PFSK-1 (cell line): ENCODE data around the gene PPP1R3D.

ENCODE experiments used
- FOXP2 ChIP-seq: optimal IDR thresholded peaks from 2 replicates; pipeline ENCODE3; 2011; ENCODE audit warnings: borderline replicate concordance, control low read depth, inconsistent platforms; ENCODE audit not compliant: insufficient read depth; ENCODE audit errors: extremely low read length, extremely low read depth
- POLR2AphosphoS5 ChIP-seq: IDR thresholded peaks from 2 replicates; pipeline ENCODE4 v1.6.1; 2012; ENCODE audit warnings: low read depth, mild to moderate bottlenecking, control low read depth, low read length, moderate library complexity
- SIN3A ChIP-seq: IDR thresholded peaks from 2 replicates; pipeline ENCODE4 v1.6.1; 2012; ENCODE audit warnings: mild to moderate bottlenecking, low read length, moderate library complexity, borderline replicate concordance; ENCODE audit not compliant: insufficient read depth
- TAF1 ChIP-seq: IDR thresholded peaks from 2 replicates; pipeline ENCODE4 v1.6.1; 2012; ENCODE audit warnings: low read length, control low read depth, borderline replicate concordance; ENCODE audit not compliant: insufficient read depth
- TF ChIP-seq, protein P1 (sequence below), 2 experiments: IDR thresholded peaks; 2 replicates each; pipeline versions ENCODE4 v1.6.1 to v1.8.0; 2011 to 2012; ENCODE audit warnings: low read depth in 2 of 2, low read length in 2 of 2, control low read depth in 1 of 2, inconsistent platforms in 1 of 2, mild to moderate bottlenecking in 1 of 2, moderate library complexity in 1 of 2; ENCODE audit not compliant: insufficient read depth in 1 of 2

The PPP1R3D gene

DNA sequence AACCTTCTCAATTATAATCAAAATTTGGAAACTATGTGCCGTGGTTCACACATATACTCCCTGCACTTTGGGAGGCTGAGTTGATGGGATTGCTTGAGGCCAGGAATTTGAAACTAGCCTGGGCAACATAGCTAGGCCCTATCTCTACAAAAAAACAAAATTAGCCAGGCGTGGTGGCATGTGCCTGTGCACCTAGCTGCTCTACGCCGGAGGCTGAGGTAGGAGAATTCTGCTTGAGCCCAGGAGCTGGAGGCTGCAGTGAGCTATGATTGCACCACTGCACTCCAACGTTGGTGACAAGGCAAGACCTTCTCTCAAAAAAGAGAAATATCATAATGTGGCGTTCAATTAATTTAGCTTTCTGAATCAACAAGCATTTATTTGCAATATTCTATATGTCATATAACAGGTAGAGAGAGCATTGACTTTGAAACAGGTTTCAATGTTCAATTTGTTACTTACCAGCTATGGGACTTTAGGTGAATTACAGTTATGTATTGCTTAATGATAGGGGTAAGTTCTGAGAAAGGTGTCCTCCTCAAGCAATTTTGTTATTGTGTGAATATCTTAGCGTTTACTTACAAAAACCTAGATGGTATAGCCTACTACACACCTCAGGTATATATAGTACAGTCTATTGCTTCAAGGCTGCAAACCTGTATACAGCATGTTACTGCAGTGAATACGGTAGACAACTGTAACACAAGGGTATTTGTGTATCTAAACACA is 4.5 kb downstream of the PPP1R3D start:
- no peak for TF ChIP-seq SIN3A
- no peak for TF ChIP-seq FOXP2
- TF ChIP-seq, protein P1, sequence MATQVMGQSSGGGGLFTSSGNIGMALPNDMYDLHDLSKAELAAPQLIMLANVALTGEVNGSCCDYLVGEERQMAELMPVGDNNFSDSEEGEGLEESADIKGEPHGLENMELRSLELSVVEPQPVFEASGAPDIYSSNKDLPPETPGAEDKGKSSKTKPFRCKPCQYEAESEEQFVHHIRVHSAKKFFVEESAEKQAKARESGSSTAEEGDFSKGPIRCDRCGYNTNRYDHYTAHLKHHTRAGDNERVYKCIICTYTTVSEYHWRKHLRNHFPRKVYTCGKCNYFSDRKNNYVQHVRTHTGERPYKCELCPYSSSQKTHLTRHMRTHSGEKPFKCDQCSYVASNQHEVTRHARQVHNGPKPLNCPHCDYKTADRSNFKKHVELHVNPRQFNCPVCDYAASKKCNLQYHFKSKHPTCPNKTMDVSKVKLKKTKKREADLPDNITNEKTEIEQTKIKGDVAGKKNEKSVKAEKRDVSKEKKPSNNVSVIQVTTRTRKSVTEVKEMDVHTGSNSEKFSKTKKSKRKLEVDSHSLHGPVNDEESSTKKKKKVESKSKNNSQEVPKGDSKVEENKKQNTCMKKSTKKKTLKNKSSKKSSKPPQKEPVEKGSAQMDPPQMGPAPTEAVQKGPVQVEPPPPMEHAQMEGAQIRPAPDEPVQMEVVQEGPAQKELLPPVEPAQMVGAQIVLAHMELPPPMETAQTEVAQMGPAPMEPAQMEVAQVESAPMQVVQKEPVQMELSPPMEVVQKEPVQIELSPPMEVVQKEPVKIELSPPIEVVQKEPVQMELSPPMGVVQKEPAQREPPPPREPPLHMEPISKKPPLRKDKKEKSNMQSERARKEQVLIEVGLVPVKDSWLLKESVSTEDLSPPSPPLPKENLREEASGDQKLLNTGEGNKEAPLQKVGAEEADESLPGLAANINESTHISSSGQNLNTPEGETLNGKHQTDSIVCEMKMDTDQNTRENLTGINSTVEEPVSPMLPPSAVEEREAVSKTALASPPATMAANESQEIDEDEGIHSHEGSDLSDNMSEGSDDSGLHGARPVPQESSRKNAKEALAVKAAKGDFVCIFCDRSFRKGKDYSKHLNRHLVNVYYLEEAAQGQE (IDR thresholded peaks at IDR 0.05; ENCODE audit: insufficient read depth in 1 of 2, low read depth in 2 of 2, low read length in 2 of 2) = no peak
- TF ChIP-seq POLR2AphosphoS5 = no peak
- TF ChIP-seq TAF1 = no peak

DNA sequence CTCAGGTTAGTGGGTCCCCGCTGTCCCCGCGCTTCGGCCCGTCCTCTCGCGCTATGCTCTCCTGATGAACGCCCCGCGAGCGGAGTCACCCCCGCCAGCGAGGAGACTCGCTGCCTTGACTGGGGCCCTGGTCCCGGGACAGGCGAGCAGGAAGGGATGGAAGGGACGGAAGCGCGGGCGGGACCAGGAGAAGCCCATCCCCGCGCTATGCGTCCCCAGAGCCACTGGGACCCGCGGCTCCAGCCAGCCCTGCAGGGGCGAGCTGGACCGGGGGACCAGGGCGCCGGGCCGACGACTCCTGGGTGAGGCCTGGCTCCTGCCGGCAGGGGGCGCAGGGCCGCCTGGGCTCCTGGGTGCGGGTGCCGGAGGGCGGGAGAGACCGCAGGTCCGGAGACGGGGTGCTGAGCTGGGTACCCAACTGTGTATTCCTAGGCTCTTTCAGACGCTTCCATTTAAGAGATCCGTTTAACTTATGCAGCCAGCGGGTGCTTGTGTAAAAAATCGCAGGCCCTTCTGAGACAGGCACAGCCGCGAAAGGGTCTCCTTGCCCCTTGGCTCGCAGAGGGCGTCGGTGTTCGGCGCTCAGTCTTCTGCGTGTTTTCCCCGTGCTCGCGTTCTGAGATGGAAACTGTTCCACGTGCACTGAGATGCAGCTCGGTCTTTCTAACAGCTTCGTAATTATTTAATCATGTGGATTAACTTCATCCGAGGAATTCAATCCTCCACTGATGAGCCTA is 6.1 kb downstream of the PPP1R3D start:
- TF ChIP-seq SIN3A (no peak), TAF1 (no peak)
- TF ChIP-seq, protein P1 (IDR thresholded peaks at IDR 0.05; ENCODE audit: insufficient read depth in 1 of 2, low read depth in 2 of 2, low read length in 2 of 2) = no peak

DNA sequence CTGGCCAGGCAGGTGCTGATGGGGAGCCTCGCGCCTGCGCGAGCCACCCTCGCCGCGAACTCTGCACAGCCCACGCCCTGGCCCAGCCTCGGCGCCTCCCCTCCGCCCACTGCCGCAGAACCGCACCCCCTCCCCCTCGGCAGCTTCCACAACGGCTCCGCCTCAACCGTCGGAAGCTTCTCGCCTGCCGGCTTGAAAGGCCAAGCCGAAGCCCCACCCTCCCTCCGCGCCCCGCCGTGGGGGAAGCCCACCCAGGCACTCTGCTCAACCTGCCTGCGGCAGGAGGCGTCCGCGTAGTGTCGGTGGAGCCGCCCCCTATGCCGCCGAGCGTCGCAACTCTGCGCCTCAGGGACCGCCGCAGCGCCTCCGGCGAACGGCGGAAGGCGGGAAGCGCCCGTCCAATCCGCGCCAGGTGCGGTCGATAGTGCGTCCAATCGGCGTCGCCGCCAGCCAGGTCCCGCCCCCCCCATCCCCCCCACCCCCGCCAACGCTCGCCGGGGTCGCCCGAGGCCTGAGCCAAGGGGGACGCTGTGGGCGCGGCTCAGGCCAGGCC is 6.7 kb downstream of the PPP1R3D start, which contains the start of gene SYCP2:
Gene SYCP2, minus strand, starts transcription at position 342 of the 553 bp plus-strand sequence. CDS start 11,224 bp downstream, outside the sequence.
- TF ChIP-seq FOXP2 = no peak
- TF ChIP-seq SIN3A = no peak
- no peak for TF ChIP-seq POLR2AphosphoS5
- TF ChIP-seq, protein P1 (IDR thresholded peaks at IDR 0.05; ENCODE audit: insufficient read depth in 1 of 2, low read depth in 2 of 2, low read length in 2 of 2) = no peak
- no peak for TF ChIP-seq TAF1

DNA sequence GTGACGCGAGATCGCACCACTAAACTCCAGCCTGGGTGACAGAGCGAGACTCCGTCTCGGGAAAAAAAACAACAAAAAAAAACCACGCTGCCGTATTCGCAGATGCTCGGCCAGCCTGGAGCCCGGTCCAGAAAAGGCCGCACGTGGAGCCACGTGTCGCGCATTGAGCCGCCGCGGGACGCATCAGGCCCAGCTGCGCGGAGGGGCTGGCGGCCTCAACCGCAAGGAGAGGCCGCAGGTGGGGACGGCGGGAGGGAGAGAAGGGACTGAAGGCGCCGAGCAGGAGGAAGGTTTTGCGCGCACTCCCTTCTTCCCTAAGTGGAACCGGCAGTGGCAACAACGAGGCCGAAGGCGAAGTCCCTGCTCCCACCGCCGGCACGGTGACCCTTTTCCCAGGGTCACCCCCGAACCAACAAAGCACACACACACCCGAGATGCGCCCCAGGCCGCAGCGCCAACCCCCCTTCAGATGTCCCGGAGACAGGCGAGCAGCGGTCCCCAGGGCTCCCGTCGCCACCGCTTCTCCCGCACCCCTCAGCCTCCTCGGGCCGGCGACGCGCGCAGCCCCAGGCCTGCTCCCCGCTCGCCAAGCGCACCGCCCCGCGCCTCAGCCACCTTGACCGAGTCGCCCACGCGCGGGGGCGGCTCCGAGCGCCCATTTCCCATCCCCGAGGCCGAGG is 7.3 kb downstream of the PPP1R3D start:
- TF ChIP-seq POLR2AphosphoS5 (no peak), TAF1 (no peak), FOXP2 (no peak), SIN3A (no peak)
- TF ChIP-seq, protein P1 (IDR thresholded peaks at IDR 0.05; ENCODE audit: insufficient read depth in 1 of 2, low read depth in 2 of 2, low read length in 2 of 2) = no peak
